IMR-90 (cell line): ENCODE results near the gene TTLL9. TPM values are rescaled to one million over a fixed set of nuclear protein-coding genes. Genes with fewer than 3 reads are reported as not detected.

Source experiments
- ATAC-seq: fragments of 200-7000 bp; cut with Tn5 transposase; 2 replicates; pipeline ENCODE4 v1.9.1; 2020; ENCODE audit warnings: low read depth, mild to moderate bottlenecking, moderate library complexity
- BruUV-seq: library from RNA; stranded (reverse); fragments of 400-500 nt; replicated peaks from 2 replicates; lab custom pipeline; 2021; lab: Mats Ljungman, UMichigan
- CTCF ChIA-PET: fragments of 300-600 bp; formaldehyde crosslinking; extraction: SDS; loops from one replicate; lab custom pipeline; 2021; ENCODE audit warnings: antibody characterized with exemption; lab: Yijun Ruan, JAX
- POLR2A ChIA-PET: fragments of 300-600 bp; sonication (Branson Sonifier 250); formaldehyde crosslinking; loops from one replicate; lab custom pipeline; 2022; ENCODE audit warnings: antibody characterized with exemption; ENCODE audit not compliant: unreplicated experiment; lab: Charles Lee
- DNase-seq: peaks from one replicate; pipeline ENCODE4 v3.0.0; 2013
- H2AFZ ChIP-seq: replicated peaks from 2 replicates; pipeline ENCODE3; 2013; ENCODE audit warnings: low read length, mild to moderate bottlenecking; ENCODE audit not compliant: poor library complexity
- H2AK5ac ChIP-seq: 2 replicates; pipeline ENCODE4 v1.6.1; 2013; ENCODE audit warnings: low read depth, low read length, inconsistent platforms
- H2AK9ac ChIP-seq: replicated peaks from 2 replicates; pipeline ENCODE3; 2013; ENCODE audit warnings: mild to moderate bottlenecking, low read depth, low read length, moderate library complexity; ENCODE audit not compliant: poor library complexity
- H2BK120ac ChIP-seq: 2 replicates; pipeline ENCODE4 v1.6.1; 2013; ENCODE audit warnings: low read depth, low read length, inconsistent platforms
- H2BK15ac ChIP-seq: 3 replicates; pipeline ENCODE4 v1.6.1; 2013; ENCODE audit warnings: low read depth, low read length, inconsistent platforms
- H2BK20ac ChIP-seq: 2 replicates; pipeline ENCODE4 v1.6.1; 2013; ENCODE audit warnings: low read depth, mild to moderate bottlenecking, inconsistent platforms, low read length, moderate library complexity
- H2BK5ac ChIP-seq: 2 replicates; pipeline ENCODE4 v1.6.1; 2013; ENCODE audit warnings: mild to moderate bottlenecking, low read depth, low read length, inconsistent platforms; ENCODE audit not compliant: poor library complexity, severe bottlenecking
- H3K14ac ChIP-seq: replicated peaks from 2 replicates; pipeline ENCODE4 v1.6.1; 2013; ENCODE audit warnings: low read depth, low read length, inconsistent platforms
- H3K18ac ChIP-seq: 2 replicates; pipeline ENCODE4 v1.6.1; 2013; ENCODE audit warnings: low read depth, low read length, control low read depth
- H3K23ac ChIP-seq: 2 replicates; pipeline ENCODE4 v1.6.1; 2013; ENCODE audit warnings: low read depth, low read length, inconsistent platforms
- H3K27ac ChIP-seq: 2 replicates; pipeline ENCODE4 v1.5.1; 2013; ENCODE audit warnings: mild to moderate bottlenecking, control low read depth, low read length; ENCODE audit not compliant: insufficient read depth
- H3K27me3 ChIP-seq: 2 replicates; pipeline ENCODE4 v1.6.1; 2013; ENCODE audit warnings: low read length; ENCODE audit not compliant: control insufficient read depth, insufficient read depth
- H3K36me3 ChIP-seq: 2 replicates; pipeline ENCODE4 v1.6.1; 2013; ENCODE audit warnings: low read length, mixed read lengths; ENCODE audit not compliant: control insufficient read depth, insufficient read depth
- H3K4ac ChIP-seq: 2 replicates; pipeline ENCODE4 v1.6.1; 2013; ENCODE audit warnings: low read depth, low read length, inconsistent platforms
- H3K4me1 ChIP-seq: 2 replicates; pipeline ENCODE4 v1.6.1; 2013; ENCODE audit warnings: low read length, mixed read lengths; ENCODE audit not compliant: control insufficient read depth, insufficient read depth
- H3K4me2 ChIP-seq: 2 replicates; pipeline ENCODE4 v1.6.1; 2013; ENCODE audit warnings: low read depth, mild to moderate bottlenecking, control low read depth, low read length, moderate library complexity
- H3K4me3 ChIP-seq: 2 replicates; pipeline ENCODE4 v1.5.1; 2013; ENCODE audit warnings: low read depth, mild to moderate bottlenecking, control low read depth, low read length, moderate library complexity; ENCODE audit not compliant: insufficient read depth
- H3K56ac ChIP-seq: 2 replicates; pipeline ENCODE4 v1.6.1; 2013; ENCODE audit warnings: low read length, inconsistent platforms; ENCODE audit not compliant: insufficient read depth; ENCODE audit errors: extremely low read depth
- H3K79me1 ChIP-seq, 2 experiments: 2 replicates each; pipeline ENCODE4 v1.6.1; 2013; ENCODE audit warnings: low read length in 2 of 2, inconsistent platforms in 1 of 2, low read depth in 1 of 2
- H3K9ac ChIP-seq: 2 replicates; pipeline ENCODE4 v1.6.1; 2013; ENCODE audit warnings: low read depth, low read length, control low read depth
- H3K9me1 ChIP-seq: 2 replicates; pipeline ENCODE4 v1.6.1; 2013; ENCODE audit warnings: low read length, inconsistent platforms; ENCODE audit not compliant: insufficient read depth
- H3K9me3 ChIP-seq: 2 replicates; pipeline ENCODE4 v1.6.1; 2013; ENCODE audit warnings: low read length; ENCODE audit not compliant: control insufficient read depth, insufficient read depth
- H4K20me1 ChIP-seq: 2 replicates; pipeline ENCODE4 v1.6.1; 2013; ENCODE audit warnings: low read length, inconsistent platforms; ENCODE audit not compliant: insufficient read depth
- H4K5ac ChIP-seq: 2 replicates; pipeline ENCODE4 v1.6.1; 2013; ENCODE audit warnings: mild to moderate bottlenecking, low read depth, low read length, control low read depth
- H4K8ac ChIP-seq, 2 experiments: 2 replicates each; pipeline ENCODE4 v1.6.1; 2013; ENCODE audit warnings: low read depth in 2 of 2, low read length in 2 of 2, control low read depth in 1 of 2, inconsistent platforms in 1 of 2
- H4K91ac ChIP-seq: 2 replicates; pipeline ENCODE4 v1.6.1; 2013; ENCODE audit warnings: low read depth, low read length, inconsistent platforms; ENCODE audit not compliant: insufficient read depth
- BHLHE40 ChIP-seq: fragments of 150-350 bp; IDR thresholded peaks from 2 replicates; pipeline ENCODE4 v1.6.1; 2016; ENCODE audit warnings: mild to moderate bottlenecking, low read depth, low read length
- CEBPB ChIP-seq: IDR thresholded peaks from 2 replicates; pipeline ENCODE4 v1.6.1; 2012; ENCODE audit warnings: low read depth, low read length, improper control_type of control experiment
- CHD1 ChIP-seq: IDR thresholded peaks from 2 replicates; pipeline ENCODE4 v1.6.1; 2012; ENCODE audit warnings: low read depth, low read length, improper control_type of control experiment
- ELK1 ChIP-seq: fragments of 150-350 bp; IDR thresholded peaks from 2 replicates; pipeline ENCODE4 v1.6.1; 2016; ENCODE audit warnings: low read depth, mild to moderate bottlenecking, low read length, moderate library complexity, borderline replicate concordance
- FOS ChIP-seq: fragments of 150-350 bp; IDR thresholded peaks from 2 replicates; pipeline ENCODE4 v1.6.1; 2016; ENCODE audit warnings: low read depth, low read length
- MAFK ChIP-seq: IDR thresholded peaks from 2 replicates; pipeline ENCODE4 v1.6.1; 2012; ENCODE audit warnings: low read depth, low read length, improper control_type of control experiment
- MAZ ChIP-seq: IDR thresholded peaks from 2 replicates; pipeline ENCODE4 v1.6.1; 2012; ENCODE audit warnings: low read depth, mild to moderate bottlenecking, low read length, improper control_type of control experiment, moderate library complexity, borderline replicate concordance
- MXI1 ChIP-seq: IDR thresholded peaks from 2 replicates; pipeline ENCODE4 v1.6.1; 2012; ENCODE audit warnings: low read depth, mild to moderate bottlenecking, low read length, moderate library complexity, borderline replicate concordance
- NFE2L2 ChIP-seq: fragments of 150-350 bp; IDR thresholded peaks from 2 replicates; pipeline ENCODE4 v1.6.1; 2016; ENCODE audit warnings: low read depth, mild to moderate bottlenecking, low read length
- POLR2A ChIP-seq: IDR thresholded peaks from 2 replicates; pipeline ENCODE4 v1.6.1; 2012; ENCODE audit warnings: mild to moderate bottlenecking, low read depth, low read length
- RAD21 ChIP-seq: IDR thresholded peaks from 2 replicates; pipeline ENCODE4 v1.6.1; 2012; ENCODE audit warnings: low read length, improper control_type of control experiment
- RCOR1 ChIP-seq: IDR thresholded peaks from 2 replicates; pipeline ENCODE4 v1.6.1; 2012; ENCODE audit warnings: mild to moderate bottlenecking, low read length, improper control_type of control experiment; ENCODE audit not compliant: insufficient replicate concordance
- RFX5 ChIP-seq: IDR thresholded peaks from 2 replicates; pipeline ENCODE4 v1.8.0; 2012; ENCODE audit warnings: low read depth, mild to moderate bottlenecking, low read length, moderate library complexity
- SMC3 ChIP-seq: fragments of 150-350 bp; IDR thresholded peaks from 2 replicates; pipeline ENCODE4 v1.6.1; 2016; ENCODE audit warnings: low read depth, mild to moderate bottlenecking, antibody characterized with exemption, low read length, moderate library complexity
- WGBS, 2 experiments: methylation state at CpG; one replicate each; pipeline versions ENCODE4 v1.1.5 to v1.1.7; 2013; ENCODE audit warnings: missing lambda C conversion rate in 2 of 2; ENCODE audit not compliant: insufficient read length in 1 of 2; ENCODE audit errors: extremely low coverage in 2 of 2; 5-methylcytosine and 5-hydroxymethylcytosine counted together
- dilution Hi-C: fragments of 300-500 bp; cut with HindIII; formaldehyde crosslinking; loops from one replicate; pipeline ENCODE4 v1.14.3; 2018; ENCODE audit warnings: low sequenced_read_pairs; ENCODE audit not compliant: unreplicated experiment
- in situ Hi-C: fragments of 300-500 bp; cut with MboI; formaldehyde crosslinking; loops from 3 replicates; pipeline ENCODE4 v1.14.3; 2019; ENCODE audit warnings: low sequenced_read_pairs, inconsistent platforms, mixed read lengths
- intact Hi-C: fragments of 100-400 bp; cut with micrococcal nuclease; formaldehyde crosslinking; loops from 2 replicates; pipeline ENCODE4 v1.10.0; 2022
- polyA plus RNA-seq, 3 experiments: library from polyadenylated mRNA; depleted of rRNA; stranded (reverse); fragments of >200 nt; gene quantifications; 2 replicates each; pipeline ENCODE4 v1.2.3, GENCODE V29; 2012; ENCODE audit warnings: low replicate concordance in 1 of 3
- total RNA-seq: library from RNA; depleted of rRNA; stranded (reverse); fragments of >200 nt; gene quantifications from 2 replicates; pipeline ENCODE4 v1.2.3, GENCODE V29; 2012
- TF ChIP-seq, protein P1 (sequence below): conservative IDR thresholded peaks from 2 replicates; pipeline ENCODE4 v1.5.1; 2012; ENCODE audit warnings: mild to moderate bottlenecking, low read depth, low read length, improper control_type of control experiment

Gene TTLL9
- total and polyA plus RNA-seq, 2 of the 4 experiments (the other 2 are of a cell fraction), result not detected

DNA sequence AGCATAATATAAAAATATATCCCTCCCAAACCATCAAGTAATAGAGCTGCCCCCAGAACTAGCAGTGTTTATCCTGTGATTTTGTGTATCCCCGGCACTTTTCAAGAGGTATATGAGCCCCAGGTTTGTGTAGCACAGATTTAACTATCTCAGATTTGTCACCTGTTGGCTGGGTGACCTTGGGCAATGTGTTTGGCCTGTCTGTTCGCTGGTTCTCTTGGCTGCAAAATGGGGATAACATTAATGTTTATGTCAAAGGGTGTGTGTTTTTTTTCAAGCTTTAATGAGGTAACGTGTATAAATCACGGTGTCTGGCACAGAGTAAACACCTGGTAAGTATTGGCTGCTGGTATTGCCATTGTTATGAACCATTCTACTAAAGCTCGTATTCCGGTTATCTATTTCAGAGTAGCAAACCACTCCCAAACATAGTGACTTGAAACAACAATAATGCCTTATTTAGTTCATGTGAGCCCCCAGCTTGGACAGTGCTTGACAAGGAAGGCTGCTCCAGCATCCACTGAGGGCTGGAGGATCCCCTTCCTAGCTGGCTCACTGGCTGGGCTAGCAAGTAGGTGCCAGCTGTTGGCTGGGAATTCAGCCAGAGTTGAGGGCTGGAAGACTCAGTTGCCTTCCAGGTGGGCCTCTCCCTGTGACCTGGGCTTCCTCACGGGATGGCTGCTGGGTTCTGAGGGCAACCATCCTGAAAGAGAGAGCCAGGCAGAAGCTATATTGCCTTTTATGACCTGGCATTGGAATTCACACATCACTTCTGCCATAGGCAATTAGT lies 45.3 kb downstream of the TTLL9 start:
- POLR2A ChIA-PET, result no interaction called here
- WGBS, 2 experiments, result 70% methylated on average over 2 of the region's 7 CpGs; no CpG with 5 or more reads in 1 of the 2 experiments
- Histone ChIP-seq H3K14ac (no peak overlapping the region), H2BK5ac (no peak overlapping the region), H3K36me3 (no peaks in the 10 kb centered on the region), H4K20me1 (no peaks in the 10 kb centered on the region), H4K91ac (no peak overlapping the region), H2AFZ (no peak overlapping the region), H3K4me3 (no peak overlapping the region), H3K27me3 (peaks cover 54% of the 10 kb centered on the region), H4K8ac (no peak overlapping the region), H3K9me3 (no peaks in the 10 kb centered on the region), H3K4ac (no peak overlapping the region), H3K9ac (no peak overlapping the region), H3K27ac (no peak overlapping the region), H2BK120ac (no peak overlapping the region), H2BK20ac (no peak overlapping the region), H3K18ac (no peak overlapping the region), H3K23ac (no peak overlapping the region), H3K79me1 (no peaks in the 10 kb centered on the region), H3K9me1 (no peaks in the 10 kb centered on the region), H2BK15ac (no peak overlapping the region), H4K5ac (no peak overlapping the region), H3K4me2 (no peak overlapping the region), H2AK5ac (no peak overlapping the region), H3K4me1 (no peaks in the 10 kb centered on the region), H2AK9ac (no peak overlapping the region), H3K56ac (no peak overlapping the region)
- CTCF ChIA-PET, result interaction anchor here (0.7 kb wide), 1 partner anchor 126 kb away, joined by 3 read pairs; no protein-coding TSS in a partner anchor
- dilution Hi-C loops (no loop called here), intact Hi-C loops (loop anchor here (5.0 kb wide), 1 partner anchor 747 kb away; no protein-coding TSS in a partner anchor), in situ Hi-C loops (no loop called here)
- DNase-seq (no peak), ATAC-seq (no peak)
- BruUV-seq, result no TSS peak
- TF ChIP-seq CEBPB, result no peak
- TF ChIP-seq POLR2A, result no peak
- TF ChIP-seq RFX5, result no peak
- TF ChIP-seq RCOR1, result no peak
- no peak for TF ChIP-seq ELK1
- TF ChIP-seq MXI1, result no peak
- TF ChIP-seq RAD21, result no peak
- no peak for TF ChIP-seq SMC3
- no peak for TF ChIP-seq MAZ
- TF ChIP-seq CHD1, result no peak
- TF ChIP-seq, protein P1, sequence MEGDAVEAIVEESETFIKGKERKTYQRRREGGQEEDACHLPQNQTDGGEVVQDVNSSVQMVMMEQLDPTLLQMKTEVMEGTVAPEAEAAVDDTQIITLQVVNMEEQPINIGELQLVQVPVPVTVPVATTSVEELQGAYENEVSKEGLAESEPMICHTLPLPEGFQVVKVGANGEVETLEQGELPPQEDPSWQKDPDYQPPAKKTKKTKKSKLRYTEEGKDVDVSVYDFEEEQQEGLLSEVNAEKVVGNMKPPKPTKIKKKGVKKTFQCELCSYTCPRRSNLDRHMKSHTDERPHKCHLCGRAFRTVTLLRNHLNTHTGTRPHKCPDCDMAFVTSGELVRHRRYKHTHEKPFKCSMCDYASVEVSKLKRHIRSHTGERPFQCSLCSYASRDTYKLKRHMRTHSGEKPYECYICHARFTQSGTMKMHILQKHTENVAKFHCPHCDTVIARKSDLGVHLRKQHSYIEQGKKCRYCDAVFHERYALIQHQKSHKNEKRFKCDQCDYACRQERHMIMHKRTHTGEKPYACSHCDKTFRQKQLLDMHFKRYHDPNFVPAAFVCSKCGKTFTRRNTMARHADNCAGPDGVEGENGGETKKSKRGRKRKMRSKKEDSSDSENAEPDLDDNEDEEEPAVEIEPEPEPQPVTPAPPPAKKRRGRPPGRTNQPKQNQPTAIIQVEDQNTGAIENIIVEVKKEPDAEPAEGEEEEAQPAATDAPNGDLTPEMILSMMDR, result no peak
- TF ChIP-seq MAFK, result no peak
- no peak for TF ChIP-seq NFE2L2
- no peak for TF ChIP-seq FOS
- no peak for TF ChIP-seq BHLHE40
